NCI-H2081 treated with DMSO at 0.1 percent for 48 hours (cell line): ENCODE results near the gene RHOU.

Source experiments
- DNase-seq: peaks from one replicate; lab custom pipeline; 2025; lab: John Stamatoyannopoulos, UW

RHOU gene

GRCh38 chr1:228737601-228738041, 2.3 kb downstream of the RHOU start:
- DNase-seq: no peak

GRCh38 chr1:228739826-228740225, 4.5 kb downstream of the RHOU start:
- DNase-seq: no peak

DNA sequence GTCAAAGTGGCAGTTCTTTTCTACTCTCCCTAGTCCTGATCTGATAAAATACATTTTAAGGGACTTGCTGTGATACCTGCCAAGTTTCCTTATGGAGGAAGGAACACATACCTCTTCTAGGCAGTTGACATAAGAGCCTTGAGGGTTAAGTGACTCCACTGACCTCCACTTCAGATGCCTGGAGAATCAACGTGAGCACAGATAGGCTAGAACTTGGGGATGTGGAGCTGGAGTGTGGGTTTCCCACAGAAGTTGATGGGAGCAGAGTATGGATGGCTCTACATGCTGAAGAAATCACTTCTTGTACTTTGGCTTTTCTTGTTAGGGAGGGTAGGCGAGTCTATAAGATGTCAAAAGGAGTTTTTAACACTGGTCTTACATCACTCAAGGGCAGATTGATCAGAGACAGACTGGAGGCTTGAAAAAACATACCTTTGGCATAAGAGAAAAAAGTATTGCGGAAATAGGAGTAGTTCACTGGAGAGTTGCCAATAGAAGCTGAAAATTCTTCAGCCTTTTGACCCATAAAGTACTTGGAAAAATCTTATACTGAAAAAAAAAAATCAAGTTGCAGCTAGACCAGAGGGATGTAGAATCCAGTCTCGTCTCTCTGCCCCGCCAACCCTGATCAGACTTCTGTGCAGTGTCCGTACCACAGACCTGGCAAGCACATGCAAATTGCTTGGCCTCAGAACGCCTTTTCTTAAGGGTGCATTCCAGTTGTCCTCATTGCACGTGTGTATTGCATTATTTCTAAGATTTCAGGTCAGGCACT, 5.5 kb downstream of the RHOU start:
- DNase-seq: no peak

DNA sequence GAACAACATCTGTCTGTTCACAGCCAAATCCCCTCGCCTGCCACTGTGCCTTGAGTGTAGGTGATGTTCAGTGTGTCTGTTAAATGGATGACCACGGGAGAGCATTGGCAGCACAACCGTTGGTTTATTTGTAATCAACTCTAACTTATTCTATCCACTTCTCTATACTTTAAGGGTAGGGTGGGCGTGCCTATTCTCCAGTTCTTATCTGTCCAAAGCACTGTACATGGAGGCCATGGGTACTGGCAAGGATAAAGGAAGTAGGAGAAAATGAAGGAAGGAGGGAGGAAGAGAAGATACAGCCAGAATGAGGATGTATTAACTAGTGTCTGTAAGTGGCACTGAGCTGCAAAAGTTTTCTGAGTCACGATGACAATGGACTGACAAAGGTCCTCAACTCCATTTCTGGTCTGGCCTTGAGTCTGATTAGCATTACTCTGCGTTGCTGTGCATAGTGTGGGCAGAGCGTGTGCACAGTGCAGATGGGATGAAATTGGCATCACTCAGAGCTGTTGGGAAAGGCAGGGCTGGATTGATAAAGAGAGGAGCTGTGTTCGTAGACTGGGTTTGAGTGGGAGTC, 7.1 kb downstream of the RHOU start:
- no peak for DNase-seq

DNA sequence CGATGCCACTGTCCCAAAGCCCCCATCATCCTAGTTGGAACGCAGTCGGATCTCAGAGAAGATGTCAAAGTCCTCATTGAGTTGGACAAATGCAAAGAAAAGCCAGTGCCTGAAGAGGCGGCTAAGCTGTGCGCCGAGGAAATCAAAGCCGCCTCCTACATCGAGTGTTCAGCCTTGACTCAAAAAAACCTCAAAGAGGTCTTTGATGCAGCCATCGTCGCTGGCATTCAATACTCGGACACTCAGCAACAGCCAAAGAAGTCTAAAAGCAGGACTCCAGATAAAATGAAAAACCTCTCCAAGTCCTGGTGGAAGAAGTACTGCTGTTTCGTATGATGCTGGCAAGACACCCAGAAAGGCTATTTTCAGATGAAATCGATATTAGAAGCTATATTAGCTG, 8.1 kb downstream of the RHOU start:
- no peak for DNase-seq

GRCh38 chr1:228744356-228744755, 9.1 kb downstream of the RHOU start:
- no peak for DNase-seq

DNA sequence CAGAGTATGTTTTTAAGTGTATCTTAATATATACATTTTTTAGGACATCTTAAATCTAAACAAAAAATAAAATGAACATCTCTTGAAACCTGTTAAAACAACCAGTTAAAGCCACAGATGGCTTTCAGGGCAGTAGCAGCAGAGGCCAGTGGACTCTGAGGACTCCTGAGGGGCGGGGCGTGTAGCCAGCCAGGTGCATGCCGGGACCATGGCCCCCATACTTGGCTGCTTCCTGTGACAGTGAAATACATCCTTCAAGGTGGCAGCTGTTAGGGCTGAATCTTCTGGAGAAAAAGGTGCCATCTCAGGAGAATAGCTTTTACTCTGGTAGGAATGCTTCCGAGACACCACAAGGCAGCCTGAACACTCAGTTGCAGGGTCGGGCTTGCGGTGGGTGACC, 9.6 kb downstream of the RHOU start:
- no peak for DNase-seq

GRCh38 chr1:228745497-228745896, 10.2 kb downstream of the RHOU start:
- DNase-seq: no peak

- no peak for DNase-seq
Measured at GRCh38 chr1:228747301-228747935, 12.1 kb downstream of the RHOU start.

GRCh38 chr1:228748029-228748428, 12.8 kb downstream of the RHOU start:
- DNase-seq: no peak

DNA sequence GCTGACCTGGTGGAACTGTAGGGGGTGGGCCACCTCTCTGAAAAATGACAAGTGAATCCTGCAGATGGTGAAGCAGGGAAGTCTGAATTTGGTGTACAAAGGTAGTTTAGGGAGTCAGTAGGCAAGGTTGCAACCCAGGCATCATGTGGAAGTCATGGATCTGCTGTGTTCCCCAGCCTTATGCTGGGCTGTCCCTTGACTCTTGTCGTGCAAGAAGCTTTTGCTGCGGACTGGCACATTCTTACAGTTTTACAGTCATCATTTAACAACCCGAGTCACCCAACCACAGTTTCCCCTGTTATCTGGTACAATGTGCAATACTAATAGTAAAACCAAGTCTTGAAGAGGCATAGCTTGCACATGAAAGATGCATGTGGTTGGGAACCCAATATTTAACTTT, 13.2 kb downstream of the RHOU start:
- DNase-seq: no peak

DNA sequence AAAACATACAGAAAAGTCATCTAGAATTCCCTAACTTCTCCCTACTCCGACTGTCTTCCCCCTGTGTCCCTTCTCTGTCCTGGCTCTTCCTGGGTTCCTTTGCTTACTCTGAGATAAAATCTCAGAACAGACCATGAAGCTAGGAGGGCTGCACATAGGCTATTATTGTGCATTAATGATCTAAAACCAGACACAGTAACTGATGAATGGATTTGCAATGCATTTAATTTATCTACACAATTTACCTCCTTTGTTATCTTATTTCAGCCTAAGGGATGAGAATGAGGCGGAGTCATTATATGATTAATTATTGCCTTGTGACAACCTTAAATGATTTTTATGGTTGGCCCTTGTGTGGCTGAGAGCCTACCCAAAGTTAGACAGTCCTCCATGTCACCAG, 14.5 kb downstream of the RHOU start:
- no peak for DNase-seq

- DNase-seq: no peak
Measured at GRCh38 chr1:228750915-228751314, 15.6 kb downstream of the RHOU start.

- no peak for DNase-seq
Measured at GRCh38 chr1:228751360-228752098, 16.2 kb downstream of the RHOU start.

DNA sequence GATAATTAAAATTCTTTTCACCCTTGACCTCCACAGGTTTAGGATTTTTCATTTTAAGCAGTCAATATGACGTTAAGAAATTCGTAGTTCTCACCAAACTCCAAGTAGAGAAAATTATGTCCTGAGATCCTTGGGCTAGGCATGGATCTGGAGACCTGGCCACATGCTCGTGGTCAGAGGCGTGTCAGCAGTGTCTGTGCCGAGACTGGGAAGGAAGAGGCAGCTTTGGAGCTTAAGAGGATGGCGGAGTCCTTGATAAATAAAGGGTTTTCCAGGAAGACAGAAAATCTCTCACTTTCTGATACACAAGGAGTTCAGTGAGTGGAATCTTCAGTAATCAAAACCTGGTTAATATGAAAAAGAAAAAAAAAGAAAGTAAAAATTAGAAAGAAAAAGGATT, 17.0 kb downstream of the RHOU start:
- DNase-seq: no peak

- DNase-seq: no peak
Measured at GRCh38 chr1:228752675-228753265, 17.5 kb downstream of the RHOU start.

- no peak for DNase-seq
Measured at GRCh38 chr1:228753287-228753686, 18.0 kb downstream of the RHOU start.

GRCh38 chr1:228753786-228754360, 18.6 kb downstream of the RHOU start:
- no peak for DNase-seq

GRCh38 chr1:228754646-228755268, 19.5 kb downstream of the RHOU start:
- DNase-seq: no peak

GRCh38 chr1:228755800-228756199, 20.5 kb downstream of the RHOU start:
- no peak for DNase-seq

DNA sequence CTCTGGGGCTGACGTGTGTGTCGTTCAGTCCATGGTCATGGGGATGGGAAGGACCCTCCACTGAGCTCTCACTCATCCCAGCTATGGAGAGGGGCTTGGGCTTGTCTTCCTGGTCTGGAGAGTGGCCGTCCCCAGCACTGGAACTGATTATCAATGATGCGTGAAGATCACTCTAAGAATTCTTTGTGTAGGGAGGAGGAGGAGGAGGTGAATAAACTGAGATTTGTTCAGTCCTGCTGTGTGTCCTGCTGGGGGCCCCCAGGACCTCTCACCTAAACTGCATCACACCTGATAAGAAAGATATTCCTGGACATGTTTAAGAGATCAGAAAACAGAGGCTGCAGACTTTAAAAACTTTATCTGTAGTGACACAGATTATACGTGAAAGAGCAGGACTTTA, 21.2 kb downstream of the RHOU start:
- DNase-seq: no peak
